Stimulated activated CD4-positive, alpha-beta T cell treated with anti-CD3 and anti-CD28 coated beads, Interleukin-1b, Interleukin-23, amount 100 ng/mL, for 4 hours (primary cell): ENCODE measurements around the gene ARRDC5.
"Not testable (repeated sequence)": the region's sequence is repeated elsewhere in the genome, so short reads cannot be mapped to it uniquely, and the experiment has no call there.

Experiments
- DNase-seq, 2 donors: peaks; one replicate each; pipeline ENCODE4 v3.0.0-alpha.2; 2020; ENCODE audit warnings: low read depth in 2 of 2

Gene ARRDC5

GRCh38 chr19:4902796-4903195 lies at the start of gene ARRDC5:
Gene ARRDC5, minus strand, starts transcription at chr19:4902896. Its CDS starts 71 bp downstream, at chr19:4902825.
- no peak for DNase-seq

GRCh38 chr19:4951656-4952055 lies 49.0 kb upstream of the ARRDC5 start:
- no peak for DNase-seq

- DNase-seq: not testable (repeated sequence)
Measured at GRCh38 chr19:4950650-4951049, 48.0 kb upstream of the ARRDC5 start.

- DNase-seq: not testable (repeated sequence)
Measured at GRCh38 chr19:4941638-4942169, 39.0 kb upstream of the ARRDC5 start.

- no peak for DNase-seq
Measured at GRCh38 chr19:4939466-4939865, 36.8 kb upstream of the ARRDC5 start.

- not testable (repeated sequence) for DNase-seq
Measured at GRCh38 chr19:4938461-4938860, 35.8 kb upstream of the ARRDC5 start.

GRCh38 chr19:4937060-4937459 lies 34.4 kb upstream of the ARRDC5 start:
- no peak for DNase-seq

GRCh38 chr19:4935444-4935843 lies 32.7 kb upstream of the ARRDC5 start:
- DNase-seq: no peak

- DNase-seq: no peak
Measured at GRCh38 chr19:4933528-4933927, 30.8 kb upstream of the ARRDC5 start.

GRCh38 chr19:4932711-4933110 lies 30.0 kb upstream of the ARRDC5 start:
- no peak for DNase-seq

GRCh38 chr19:4930664-4931063 lies 28.0 kb upstream of the ARRDC5 start:
- no peak for DNase-seq

- no peak for DNase-seq
Measured at GRCh38 chr19:4929186-4929585, 26.5 kb upstream of the ARRDC5 start.

- DNase-seq: no peak
Measured at GRCh38 chr19:4923276-4923747, 20.6 kb upstream of the ARRDC5 start.

GRCh38 chr19:4922530-4923275 lies 20.0 kb upstream of the ARRDC5 start:
- no peak for DNase-seq

- no peak for DNase-seq
Measured at GRCh38 chr19:4916292-4917082, 13.8 kb upstream of the ARRDC5 start.

GRCh38 chr19:4914736-4915501 lies 12.2 kb upstream of the ARRDC5 start:
- DNase-seq: peak; percentile 51 to 63

GRCh38 chr19:4913996-4914735 lies 11.5 kb upstream of the ARRDC5 start:
- DNase-seq: no peak

GRCh38 chr19:4911786-4912672 lies 9.3 kb upstream of the ARRDC5 start:
- DNase-seq: peak; percentile 55 to 59

- DNase-seq: no peak
Measured at GRCh38 chr19:4911314-4911713, 8.6 kb upstream of the ARRDC5 start.
